ENCODE data around the gene HOPX.
A peak's percentile ranks its signal among the peaks of the same experiment; 100 is the strongest.
"Not testable (repeated sequence)": the region's sequence is repeated elsewhere in the genome, so short reads cannot be mapped to it uniquely, and the experiment has no call there.

HOPX gene, protein sequence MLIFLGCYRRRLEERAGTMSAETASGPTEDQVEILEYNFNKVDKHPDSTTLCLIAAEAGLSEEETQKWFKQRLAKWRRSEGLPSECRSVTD

DNA sequence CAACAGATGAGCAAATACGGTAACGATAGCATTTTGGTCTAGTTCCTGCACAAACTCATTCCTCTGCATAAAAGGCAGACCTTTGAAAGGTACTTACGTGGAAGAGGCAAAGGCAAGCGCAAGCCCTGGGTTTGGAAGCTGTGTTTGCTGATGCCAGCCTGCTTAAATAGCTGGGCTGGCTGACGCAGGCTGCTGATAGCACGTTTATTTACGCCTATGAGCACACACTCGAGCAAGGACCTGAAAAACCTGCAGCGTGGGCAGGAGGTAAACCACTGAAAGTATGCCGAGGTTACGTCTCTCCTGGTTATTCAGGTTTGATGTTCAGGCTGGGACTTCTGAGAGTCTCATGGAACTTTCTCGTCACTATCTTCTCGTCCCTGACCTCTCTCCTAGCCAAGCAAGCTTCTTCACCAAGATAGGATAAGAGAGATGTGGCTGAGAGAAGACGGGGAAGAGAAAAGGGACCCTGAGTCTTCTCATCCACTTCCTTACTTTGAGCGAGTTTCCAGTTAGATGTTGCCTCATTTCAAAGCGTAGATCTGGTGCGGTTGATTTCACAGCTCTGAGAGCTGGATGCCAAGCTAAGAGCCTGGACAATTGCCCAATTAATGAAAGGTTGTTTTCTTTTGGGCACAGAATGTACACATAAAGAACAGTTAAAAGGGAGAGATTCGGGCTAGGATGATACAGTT lies at the start of gene HOPX:
Gene HOPX (minus strand): TSS at position 139 of the 695 bp plus-strand sequence. CDS start 23,480 bp downstream, outside the sequence.
- peak; percentile 25 to 51 for DNase-seq (ENCODE audit: low read depth in 2 of 2)

DNA sequence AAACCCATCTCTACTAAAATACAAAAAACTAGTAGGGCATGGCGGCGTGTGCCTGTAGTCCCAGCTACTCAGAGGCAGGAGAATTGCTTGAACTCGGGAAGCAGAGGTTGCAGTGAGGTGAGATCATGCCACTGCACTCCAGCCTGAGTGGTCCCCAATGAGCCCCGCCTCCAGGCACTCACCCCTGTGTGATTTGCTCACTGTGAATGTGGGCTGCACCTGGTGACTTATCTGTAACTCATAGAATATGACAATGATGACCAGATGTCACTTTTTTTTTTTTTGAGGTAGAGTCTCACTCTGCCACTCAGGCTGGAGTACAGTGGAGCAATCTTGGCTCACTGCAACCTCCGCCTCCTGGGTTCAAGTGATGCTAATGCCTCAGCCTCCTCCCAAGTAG lies 49.0 kb upstream of the HOPX start:
- no peak for DNase-seq (ENCODE audit: low read depth in 2 of 2)

DNA sequence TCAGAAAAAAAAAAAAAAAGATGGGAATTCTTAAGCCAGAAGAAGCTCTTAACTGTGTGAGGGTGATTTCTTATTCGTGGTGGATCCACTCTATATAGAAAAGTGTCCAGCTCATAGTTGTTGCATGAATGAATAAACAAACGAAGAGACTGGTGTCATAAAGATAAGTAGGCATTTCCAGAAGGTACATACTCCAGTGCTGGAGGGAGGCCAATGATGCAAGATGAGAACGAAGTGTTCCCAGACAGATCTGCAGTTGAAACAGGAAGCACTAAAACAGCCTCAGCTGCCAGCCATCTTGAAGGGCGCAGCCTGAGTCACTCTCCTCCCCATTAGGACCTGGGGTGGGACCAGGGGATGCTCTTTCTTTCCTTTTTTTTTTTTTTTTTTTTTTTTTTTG lies 47.4 kb upstream of the HOPX start:
- DNase-seq (ENCODE audit: low read depth in 2 of 2) = no peak

DNA sequence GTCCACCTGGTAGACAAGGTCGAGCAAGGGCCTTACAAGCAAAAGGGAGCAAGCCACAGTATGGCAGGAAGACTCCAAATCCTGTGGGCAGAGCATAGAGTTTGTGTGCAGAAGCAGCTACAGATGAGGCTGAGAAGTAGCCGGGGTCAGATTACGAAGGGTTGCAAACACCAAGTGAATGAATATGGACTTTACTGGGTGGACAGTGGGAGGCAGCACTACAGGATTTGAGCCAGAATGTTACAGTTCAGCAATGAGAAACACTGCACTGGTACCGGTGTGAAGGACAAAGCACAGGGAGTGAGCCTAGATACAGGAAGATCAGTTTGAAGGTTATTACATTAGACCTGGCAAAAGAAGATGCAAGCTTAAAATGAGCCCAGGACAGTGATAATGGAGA lies 46.1 kb upstream of the HOPX start:
- DNase-seq (ENCODE audit: low read depth in 2 of 2) = no peak

DNA sequence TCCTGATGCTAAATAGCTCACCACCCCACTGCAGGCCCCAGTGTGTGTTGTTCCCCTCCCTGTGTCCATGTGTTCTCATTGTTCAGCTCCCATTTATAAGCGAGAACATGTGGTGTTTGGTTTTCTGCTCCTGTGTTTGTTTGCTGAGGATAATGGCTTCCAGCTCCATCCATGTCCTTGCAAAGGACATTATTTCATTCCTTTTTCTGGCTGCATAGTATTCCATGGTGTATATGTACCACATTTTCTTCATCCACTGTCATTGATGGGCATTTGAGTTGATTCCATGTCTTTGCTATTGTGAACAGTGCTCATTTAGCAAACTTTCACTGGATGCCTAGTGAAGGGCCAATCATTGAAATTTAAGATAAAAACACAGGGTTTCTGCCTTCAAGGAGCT lies 45.5 kb upstream of the HOPX start:
- DNase-seq (ENCODE audit: low read depth in 2 of 2) = not testable (repeated sequence)

DNA sequence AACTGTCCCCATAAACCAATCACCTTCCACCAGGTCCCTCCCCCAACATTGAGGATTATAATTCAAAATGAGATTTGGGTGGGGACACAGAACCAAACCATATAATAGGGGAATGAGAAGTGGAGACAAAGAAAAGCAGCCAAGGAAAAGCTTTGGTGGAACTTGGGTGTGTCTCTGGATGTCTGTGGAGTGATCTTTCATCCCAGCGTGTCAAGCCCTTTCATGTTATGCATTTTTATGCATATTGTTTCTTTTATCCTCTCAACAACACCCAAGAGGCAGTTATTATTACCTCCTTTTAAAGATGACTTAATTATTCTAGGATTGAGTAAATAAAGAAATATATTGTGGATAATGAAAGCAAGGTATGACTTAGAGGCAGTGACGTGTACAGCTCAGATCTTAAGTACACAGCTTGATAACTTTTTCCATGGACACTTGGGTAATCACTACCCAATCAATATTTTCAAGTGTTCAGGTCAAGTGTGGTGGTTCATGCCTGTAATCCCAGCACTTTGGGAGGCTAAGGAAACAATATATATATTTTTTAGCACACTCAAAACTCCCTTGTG lies 42.6 kb upstream of the HOPX start:
- DNase-seq (ENCODE audit: low read depth in 2 of 2) = no peak

DNA sequence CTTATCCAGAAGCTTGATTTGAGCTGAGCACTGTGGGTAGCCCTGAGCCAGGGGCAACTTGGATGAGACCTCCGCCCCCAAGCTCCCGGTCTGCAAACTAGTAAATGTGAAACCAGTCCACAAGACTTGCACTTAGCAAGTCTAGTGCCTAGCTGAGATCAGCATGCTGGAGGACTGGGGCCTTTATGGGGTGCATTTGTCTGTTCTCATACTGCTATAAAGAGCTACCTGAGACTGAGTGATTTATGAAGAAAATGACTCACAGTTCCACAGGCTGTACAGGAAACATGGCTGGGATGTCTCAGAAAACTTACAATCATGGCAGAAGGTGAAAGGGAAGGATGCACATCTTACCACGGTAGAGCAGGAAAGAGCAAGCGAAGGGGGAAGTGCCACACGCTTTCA lies 42.1 kb upstream of the HOPX start:
- no peak for DNase-seq (ENCODE audit: low read depth in 2 of 2)

DNA sequence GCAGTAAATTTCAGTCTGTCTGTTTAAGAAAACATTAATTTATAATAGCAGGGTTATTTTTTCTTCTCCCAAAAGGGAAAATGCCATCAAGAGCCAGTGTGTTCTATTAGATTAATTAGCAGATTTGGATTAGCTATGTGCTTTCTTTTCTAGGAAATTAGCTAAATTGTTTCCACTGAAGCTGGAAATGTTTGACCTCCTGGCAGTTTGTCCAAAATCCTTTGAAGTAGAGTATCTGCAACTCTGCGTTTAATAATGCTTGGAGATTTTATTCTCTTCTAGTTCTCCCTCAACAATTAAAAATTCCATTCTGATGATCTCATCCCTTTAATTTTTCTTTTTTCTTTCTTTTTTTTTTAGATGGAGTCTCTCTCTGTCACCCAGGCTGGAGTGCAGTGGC lies 27.1 kb upstream of the HOPX start:
- DNase-seq (ENCODE audit: low read depth in 2 of 2) = no peak

DNA sequence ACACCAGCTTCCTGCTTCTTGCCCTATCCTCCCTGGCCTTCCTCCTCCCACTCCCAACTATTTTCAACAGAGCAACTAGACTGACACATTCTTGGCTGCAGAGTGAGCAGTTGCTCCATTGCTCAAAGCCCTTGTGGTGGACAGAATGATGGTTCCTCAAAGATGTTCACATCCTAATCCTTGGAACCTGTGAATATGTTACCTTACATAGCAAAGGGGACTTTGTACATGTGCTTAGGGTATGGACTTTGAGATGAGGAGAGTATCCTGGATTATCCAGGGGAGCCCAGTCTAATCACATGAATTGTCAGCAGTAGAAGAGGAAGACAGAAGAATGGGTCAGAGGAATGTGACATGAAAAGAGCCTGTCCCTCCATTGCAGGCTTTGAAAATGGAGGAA lies 24.9 kb upstream of the HOPX start:
- no peak for DNase-seq (ENCODE audit: low read depth in 2 of 2)

DNA sequence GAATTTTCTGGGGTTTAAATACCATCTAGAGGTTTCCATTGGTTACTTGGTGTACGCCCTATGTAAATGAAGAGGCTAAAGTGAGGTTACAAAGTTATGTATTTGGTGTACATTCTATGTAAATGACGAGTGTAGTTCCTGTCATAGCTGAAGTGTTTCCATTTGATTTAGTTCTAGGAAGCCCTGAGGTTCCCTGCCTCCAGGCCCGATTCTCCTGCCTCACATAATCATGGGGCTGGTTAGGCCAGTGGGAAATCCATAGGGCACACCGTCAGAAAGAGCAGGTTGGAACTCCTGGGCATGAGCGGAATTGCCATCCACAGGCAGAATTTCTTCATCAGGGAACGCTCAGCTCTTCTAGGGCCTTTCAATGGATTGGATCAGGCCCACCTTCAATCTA lies 24.2 kb upstream of the HOPX start:
- no peak for DNase-seq (ENCODE audit: low read depth in 2 of 2)

DNA sequence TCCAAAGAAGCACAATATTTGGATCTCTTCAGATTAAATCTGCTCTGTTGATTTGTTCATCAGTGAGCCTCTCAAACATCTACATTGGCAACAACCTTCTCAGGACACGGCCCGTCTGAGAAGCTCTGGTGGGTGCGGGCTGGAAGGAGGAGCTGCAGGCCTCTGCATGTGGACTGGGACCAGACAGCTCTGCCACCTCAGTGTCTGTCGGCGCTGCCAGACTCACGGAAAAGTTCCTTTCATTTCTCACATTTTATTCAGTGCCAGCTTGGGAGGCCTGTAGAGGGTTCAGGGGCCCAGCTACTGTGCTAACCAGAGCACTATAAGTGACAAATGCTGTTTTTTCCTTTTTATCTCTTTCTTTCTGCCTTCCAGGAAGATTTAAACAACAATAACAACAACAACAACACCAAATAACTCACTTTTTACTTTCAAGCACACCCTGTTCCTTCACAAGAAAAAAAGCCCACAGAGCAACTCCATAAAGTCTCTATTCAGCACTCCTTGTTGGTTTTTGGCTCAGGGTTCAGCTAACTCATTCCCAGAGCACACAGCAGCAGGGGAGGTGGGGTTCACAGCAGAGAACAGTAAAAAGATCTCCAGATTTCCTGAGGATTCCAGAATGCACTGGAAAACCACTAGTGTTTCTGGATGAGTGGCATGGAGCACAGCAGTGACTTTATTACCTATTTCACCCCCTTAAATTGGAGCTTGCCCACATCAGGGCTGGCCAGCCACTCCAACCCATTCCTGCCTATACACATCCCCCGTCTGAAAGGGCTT lies 23.2 kb upstream of the HOPX start:
- DNase-seq (ENCODE audit: low read depth in 2 of 2) = no peak

DNA sequence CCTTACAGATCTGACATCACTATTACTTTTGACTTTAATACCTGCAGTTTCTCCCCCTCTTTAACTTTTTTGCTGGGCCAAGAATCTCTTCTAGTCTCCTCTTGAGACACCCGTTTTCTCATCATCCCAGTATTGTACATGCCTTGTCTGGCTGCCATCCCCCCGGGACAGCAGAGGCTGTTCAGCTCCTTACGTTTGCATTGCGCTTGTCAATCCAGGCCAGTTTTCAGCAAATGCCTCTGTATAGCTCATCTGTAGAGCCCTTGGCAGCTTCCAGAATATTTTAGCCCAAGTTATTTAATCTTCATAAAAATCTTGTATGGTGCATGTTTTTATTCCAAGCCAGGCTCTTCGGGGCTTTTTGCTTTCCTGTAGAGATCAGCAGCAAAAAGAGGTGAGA lies 22.3 kb upstream of the HOPX start:
- no peak for DNase-seq (ENCODE audit: low read depth in 2 of 2)

DNA sequence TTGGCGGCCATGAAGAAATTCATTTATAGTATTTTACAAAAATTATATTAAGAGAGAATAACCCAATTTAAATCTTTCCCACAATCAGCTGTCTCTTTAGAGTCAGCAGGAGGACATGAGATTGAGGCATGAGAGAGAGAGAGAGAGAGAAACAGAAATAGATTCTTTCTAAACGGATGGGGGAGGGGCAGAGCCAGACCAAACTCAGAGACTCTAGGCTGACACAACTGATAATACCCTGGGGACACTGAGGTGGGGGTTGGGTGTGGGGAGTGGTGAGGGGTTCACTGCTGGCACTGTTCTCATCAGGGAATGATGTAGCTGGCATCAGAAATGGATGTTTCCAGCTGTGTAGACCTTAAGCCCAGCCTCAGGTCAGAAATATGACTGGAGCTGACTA lies 20.5 kb upstream of the HOPX start:
- no peak for DNase-seq (ENCODE audit: low read depth in 2 of 2)

DNA sequence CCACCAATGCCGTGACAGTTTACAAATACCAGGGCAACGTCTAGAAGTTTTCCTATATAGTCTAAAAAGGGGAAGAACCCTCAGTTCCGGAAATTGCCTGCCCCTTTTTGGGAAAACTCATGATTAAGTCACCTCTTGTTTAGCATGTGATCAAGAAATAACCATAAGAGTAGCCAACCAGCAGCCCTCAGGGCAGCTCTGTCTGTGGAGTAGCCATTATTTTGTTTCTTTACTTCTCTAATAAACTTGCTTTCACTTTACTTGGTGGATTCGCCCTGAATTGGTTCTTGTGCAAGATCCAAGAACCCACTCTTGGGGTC lies 20.0 kb upstream of the HOPX start:
- no peak for DNase-seq (ENCODE audit: low read depth in 2 of 2)

DNA sequence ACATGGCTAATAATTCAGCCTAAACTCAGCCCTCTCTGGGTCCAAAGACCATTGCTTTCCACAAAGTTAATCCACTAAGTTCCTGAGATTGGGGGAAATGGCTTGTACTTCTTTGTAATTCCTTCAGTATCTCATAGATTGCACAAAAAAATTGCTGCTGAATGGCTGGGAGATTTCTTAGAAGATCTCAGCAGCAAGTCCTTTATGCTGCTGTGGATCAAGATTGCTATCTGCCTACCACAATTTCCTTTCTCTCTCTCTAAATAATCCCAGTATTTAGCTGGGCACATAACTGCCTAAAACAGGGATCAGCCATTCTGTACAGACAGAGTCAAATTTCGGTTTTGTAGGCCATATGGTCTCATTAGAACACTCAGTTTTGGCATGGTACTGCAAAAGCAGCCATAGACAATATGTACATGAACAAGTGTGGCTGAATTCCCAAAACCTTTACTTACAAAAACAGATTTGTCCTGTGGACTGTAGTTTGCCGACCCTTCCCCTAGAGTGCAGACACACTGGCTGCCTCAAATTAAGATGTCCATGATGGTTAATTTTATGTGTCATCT lies 18.5 kb upstream of the HOPX start:
- DNase-seq (ENCODE audit: low read depth in 2 of 2) = no peak

DNA sequence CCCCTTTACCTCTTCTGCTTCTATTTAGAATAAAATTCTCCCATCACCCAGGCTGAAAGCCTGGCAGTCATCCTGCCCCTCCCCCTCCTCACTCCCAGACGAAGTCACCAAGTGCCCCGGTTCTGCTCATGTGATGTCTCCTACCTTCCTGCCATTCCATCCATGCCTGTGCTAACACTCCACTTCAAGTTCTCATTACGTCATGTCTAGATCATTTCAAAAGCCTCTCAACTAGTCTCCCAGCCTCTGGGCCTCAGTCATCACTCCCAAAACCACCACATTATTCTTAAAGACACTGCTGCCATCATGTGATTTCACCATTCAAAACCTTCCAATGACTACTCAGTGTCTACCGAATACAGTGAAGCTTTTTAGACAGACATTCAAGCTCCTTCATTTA lies 17.2 kb upstream of the HOPX start:
- no peak for DNase-seq (ENCODE audit: low read depth in 2 of 2)

DNA sequence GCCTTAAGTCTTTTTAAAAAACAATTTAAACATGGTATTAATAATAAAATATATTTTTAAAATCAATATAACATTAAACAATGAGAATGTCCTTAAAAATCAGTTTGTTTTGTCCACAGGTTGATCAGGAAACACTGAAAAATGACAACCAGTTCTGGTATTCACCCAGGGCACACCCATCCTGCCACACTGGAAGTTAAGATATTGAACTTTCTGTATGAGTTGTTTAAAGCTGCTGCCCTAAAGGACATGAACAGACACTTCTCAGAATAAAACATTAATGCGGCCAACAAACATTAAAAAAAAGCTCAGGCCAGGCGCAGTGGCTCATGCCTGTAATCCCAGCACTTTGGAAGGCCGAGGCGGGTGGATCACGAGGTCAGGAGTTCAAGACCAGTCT lies 15.0 kb upstream of the HOPX start:
- no peak for DNase-seq (ENCODE audit: low read depth in 2 of 2)

DNA sequence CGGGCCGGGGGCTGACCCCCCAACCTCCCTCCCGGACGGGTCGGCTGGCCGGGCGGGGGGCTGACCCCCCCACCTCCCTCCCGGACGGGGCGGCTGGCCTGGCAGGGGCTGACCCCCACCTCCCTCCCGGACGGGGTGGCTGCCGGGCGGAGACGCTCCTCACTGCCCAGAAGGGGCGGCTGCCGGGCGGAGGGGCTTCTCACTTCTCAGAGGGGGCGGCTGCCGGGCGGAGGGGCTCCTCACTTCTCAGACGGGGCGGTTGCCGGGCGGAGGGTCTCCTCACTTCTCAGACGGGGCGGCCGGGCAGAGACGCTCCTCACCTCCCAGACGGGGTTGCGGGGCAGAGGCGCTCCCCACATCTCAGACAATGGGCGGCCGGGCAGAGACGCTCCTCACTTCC lies 12.4 kb upstream of the HOPX start:
- DNase-seq (ENCODE audit: low read depth in 2 of 2) = not testable (repeated sequence)

DNA sequence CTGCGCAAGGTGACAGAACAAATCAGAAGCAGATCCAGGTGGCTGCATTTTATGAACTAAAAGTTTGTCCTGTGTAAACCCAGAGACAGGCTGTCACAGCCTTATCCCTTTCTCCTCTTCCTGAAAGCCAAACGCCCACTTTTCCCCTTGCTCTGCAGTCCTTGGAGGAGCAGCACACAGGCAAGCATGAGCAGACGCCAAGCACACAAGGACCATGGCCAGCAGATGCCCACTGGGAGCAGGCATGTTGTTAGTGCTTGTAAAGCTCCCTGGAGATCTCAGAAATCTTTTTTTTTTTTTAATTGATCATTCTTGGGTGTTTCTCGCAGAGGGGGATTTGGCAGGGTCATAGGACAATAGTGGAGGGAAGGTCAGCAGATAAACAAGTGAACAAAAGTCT lies 11.5 kb upstream of the HOPX start:
- no peak for DNase-seq (ENCODE audit: low read depth in 2 of 2)

DNA sequence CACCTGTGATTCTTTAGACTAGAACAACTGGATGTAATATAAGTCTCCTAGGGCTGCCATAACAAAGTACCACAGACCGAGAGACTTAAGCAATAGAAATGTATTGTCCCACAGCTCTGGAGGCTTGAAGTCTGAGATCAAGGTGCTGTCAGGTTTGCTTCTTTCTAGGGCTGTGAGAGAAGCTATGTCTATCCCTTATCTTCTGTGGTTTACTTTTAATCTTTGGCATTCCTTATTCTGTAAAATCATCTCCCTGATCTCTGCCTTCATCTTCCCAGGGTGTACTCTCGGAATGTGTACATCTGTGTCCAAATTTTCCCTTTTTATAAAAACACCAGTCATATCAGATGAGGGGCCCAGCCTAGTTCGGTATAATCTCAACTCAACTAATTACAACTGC lies 10.3 kb upstream of the HOPX start:
- DNase-seq (ENCODE audit: low read depth in 2 of 2) = no peak

DNA sequence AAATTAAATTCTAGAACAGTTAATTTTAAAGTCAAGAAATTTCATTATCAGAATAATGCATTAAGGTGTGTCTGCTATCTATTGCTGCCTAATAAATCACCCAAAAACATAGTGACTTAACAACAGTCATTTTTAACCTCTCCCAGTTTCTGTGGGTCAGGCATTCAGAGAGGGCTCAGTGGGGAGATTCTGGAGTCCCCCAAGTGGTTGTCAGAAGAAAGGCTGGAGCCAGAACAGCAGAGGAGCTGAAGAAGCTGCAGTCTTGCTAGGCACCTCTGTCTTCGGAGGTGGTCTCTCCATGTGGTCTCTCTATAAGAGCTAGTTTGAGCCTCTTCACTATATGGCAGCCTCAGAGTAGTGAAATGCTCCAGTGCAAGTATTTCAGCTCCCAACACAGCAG lies 9.3 kb upstream of the HOPX start:
- DNase-seq (ENCODE audit: low read depth in 2 of 2) = no peak

DNA sequence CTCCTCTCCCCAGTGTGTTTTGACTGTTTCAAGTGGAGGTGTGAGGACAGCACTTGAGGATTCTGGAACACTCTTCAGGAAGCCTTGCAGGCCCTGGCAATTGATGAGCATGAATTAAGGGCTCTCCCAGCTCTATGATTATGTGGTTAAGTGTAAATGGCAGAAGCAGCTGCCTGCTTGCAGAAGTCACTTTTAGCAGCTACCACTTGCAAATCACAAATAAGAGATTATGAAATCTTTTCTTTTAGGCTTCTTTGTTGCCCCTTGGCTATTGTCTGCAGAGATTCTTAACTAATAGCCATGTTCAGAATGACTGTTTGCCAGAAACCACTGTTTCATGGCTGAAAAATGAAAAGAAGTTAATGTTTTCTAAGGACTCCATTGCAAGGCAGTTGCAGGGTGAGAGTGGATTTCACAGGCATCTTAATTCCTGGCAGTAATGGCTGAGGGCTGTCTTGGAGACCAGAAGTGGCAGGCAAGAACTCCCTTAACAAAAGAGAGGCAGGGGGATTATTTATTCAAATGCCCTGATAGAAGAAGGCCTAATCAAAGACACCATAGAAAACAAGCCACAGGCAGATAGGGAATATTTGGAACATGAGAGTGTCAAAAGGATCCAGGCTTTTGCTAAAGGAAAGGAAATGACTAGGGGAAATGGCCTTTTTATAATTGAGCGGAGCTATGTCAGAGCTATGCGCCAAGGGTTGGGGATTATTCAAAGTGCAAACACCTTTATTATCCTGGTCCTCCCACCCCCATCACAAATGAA lies 8.3 kb upstream of the HOPX start:
- DNase-seq (ENCODE audit: low read depth in 2 of 2) = no peak

All from stimulated activated CD8-positive, alpha-beta memory T cell treated with anti-CD3 and anti-CD28 coated beads, Interleukin-7, amount 100 ng/mL, for 4 hours (primary cell).